GM10847 (cell line): ENCODE measurements around the gene DUSP10.

ENCODE experiments used
- POLR2A ChIP-seq: IDR thresholded peaks from 2 replicates; pipeline ENCODE4 v1.6.1; 2011; ENCODE audit not compliant: insufficient read length; ENCODE audit errors: extremely low read depth

DUSP10 gene

GRCh38 chr1:221714227-221715152, 27.4 kb downstream of the DUSP10 start:
- TF ChIP-seq POLR2A: no peak

GRCh38 chr1:221712776-221713431, 29.0 kb downstream of the DUSP10 start:
- TF ChIP-seq POLR2A: no peak

GRCh38 chr1:221712198-221712684, 29.6 kb downstream of the DUSP10 start:
- TF ChIP-seq POLR2A: no peak

GRCh38 chr1:221711656-221712055, 30.2 kb downstream of the DUSP10 start:
- TF ChIP-seq POLR2A: no peak

- TF ChIP-seq POLR2A: no peak
Observed at GRCh38 chr1:221711063-221711577, 30.8 kb downstream of the DUSP10 start.

GRCh38 chr1:221709854-221710253, 32.0 kb downstream of the DUSP10 start:
- TF ChIP-seq POLR2A: no peak

- no peak for TF ChIP-seq POLR2A
Observed at GRCh38 chr1:221708987-221709386, 32.9 kb downstream of the DUSP10 start.

- TF ChIP-seq POLR2A: no peak
Observed at GRCh38 chr1:221708076-221708571, 33.8 kb downstream of the DUSP10 start.

GRCh38 chr1:221706876-221707582, 34.9 kb downstream of the DUSP10 start:
- no peak for TF ChIP-seq POLR2A

GRCh38 chr1:221706191-221706590, 35.7 kb downstream of the DUSP10 start:
- no peak for TF ChIP-seq POLR2A

GRCh38 chr1:221704306-221704705, 37.6 kb downstream of the DUSP10 start:
- no peak for TF ChIP-seq POLR2A

GRCh38 chr1:221701570-221702186, 40.2 kb downstream of the DUSP10 start:
- no peak for TF ChIP-seq POLR2A

GRCh38 chr1:221700948-221701347, 40.9 kb downstream of the DUSP10 start:
- TF ChIP-seq POLR2A: no peak

- no peak for TF ChIP-seq POLR2A
Observed at GRCh38 chr1:221700536-221700935, 41.4 kb downstream of the DUSP10 start.
